GM19239 (cell line): ENCODE measurements around the gene CA6.
A peak's percentile ranks its signal among the peaks of the same experiment; 100 is the strongest.
"Not testable (repeated sequence)": the region's sequence is repeated elsewhere in the genome, so short reads cannot be mapped to it uniquely, and the experiment has no call there.

ENCODE experiments used
- DNase-seq: peaks from one replicate; pipeline ENCODE4 v3.0.0; 2011; ENCODE audit warnings: low spot score; ENCODE audit not compliant: insufficient read length
- FAIRE-seq: peaks from 2 replicates; lab custom pipeline; 2011; peaks lifted over from hg19 to GRCh38; lab: Jason Lieb, UNC

CA6 gene

GRCh38 chr1:8993962-8994675 lies 48.5 kb downstream of the CA6 start:
- not testable (repeated sequence) for DNase-seq, FAIRE-seq

- FAIRE-seq, DNase-seq: not testable (repeated sequence)
Measured at GRCh38 chr1:9001534-9002214, 56.0 kb downstream of the CA6 start.

DNA sequence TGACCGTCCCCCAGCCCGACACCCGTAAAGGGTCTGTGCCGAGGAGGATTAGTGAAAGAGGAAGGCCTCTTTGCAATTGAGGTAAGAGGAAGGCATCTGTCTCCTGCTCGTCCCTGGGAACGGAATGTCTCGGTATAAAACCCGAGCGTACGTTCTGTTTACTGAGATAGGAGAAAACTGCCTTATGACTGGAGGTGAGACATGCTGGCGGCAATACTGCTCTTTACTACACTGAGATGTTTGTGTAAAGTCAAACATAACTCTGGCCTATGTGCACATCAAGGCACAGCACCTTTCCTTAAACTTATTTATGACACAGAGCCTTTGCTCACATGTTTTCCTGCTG lies 56.5 kb downstream of the CA6 start:
- not testable (repeated sequence) for DNase-seq, FAIRE-seq

DNA sequence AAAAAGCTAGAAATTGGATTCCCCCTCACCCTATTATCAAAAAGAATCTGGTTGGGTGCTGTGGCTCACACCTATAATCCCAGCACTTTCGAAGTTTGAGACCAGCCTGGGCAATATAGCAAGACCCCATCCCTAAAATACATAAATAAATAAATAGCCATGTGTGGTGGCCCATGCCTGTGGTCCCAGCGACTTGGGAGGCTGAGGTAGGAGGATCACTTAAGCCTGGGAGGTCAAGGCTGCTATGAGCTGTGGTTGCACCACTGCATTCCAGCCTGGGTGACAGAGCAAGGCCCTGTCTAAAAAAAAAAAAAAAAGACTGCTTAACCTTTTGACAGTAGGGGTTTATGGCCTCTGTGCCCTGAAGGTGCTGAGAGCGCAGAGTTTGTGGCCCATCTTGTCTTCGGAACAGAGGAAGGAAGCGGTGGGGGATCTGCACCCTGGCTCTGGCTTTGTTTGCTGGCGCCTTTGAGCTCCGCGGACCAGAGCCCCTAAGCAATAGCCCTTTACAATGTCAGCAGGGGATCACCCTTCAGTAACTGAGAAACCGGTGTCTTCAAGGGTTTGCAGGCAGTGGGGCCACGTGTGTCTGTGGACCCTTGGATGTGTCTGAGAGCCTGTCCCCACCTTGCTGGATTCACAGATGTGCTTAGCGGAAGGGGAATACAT lies 58.5 kb downstream of the CA6 start:
- no peak for DNase-seq

GRCh38 chr1:9004700-9005394 lies 59.2 kb downstream of the CA6 start:
- DNase-seq (peak; percentile 75), FAIRE-seq (peak; percentile 92)

More for the DNA sequence above, 58.5 kb downstream of the CA6 start:
- FAIRE-seq: no peak

- FAIRE-seq (no peak), DNase-seq (no peak)
Measured at GRCh38 chr1:9005395-9005708, 59.7 kb downstream of the CA6 start.

DNA sequence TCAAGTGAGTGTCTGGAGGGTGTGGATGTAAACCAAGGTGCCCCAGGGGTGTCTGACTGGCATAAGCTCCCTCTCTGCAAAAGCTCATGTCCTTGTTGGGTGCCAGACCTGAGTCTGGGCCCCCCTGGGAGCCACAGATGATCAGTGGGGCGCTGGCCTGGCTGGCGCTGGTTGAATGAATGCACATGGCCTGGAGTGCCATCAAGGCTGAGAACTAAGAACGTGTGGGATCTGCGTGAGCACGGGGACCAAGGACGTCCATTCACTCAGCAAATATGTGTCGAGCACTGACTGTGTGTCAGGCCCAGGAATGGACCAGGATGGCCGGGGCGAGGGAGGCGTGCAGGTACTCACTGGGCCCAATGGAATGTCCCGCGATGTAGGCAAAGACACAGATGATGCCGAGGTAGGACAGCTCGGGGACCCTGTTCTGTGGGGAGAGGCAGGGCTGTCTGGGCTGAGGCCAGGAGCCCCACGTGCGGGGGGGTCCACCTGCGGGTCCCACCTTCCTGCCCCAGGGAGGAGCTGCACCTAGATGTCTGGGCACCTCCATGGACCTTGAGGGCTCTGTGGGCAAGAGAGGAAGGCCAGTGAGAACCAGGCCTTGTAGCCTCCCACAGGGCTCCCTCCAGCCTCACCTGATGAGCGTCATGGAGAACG lies 61.4 kb downstream of the CA6 start:
- FAIRE-seq: no peak
- DNase-seq: no peak

- FAIRE-seq (peak; percentile 18), DNase-seq (no peak)
Measured at GRCh38 chr1:9008236-9008635, 62.6 kb downstream of the CA6 start.

DNA sequence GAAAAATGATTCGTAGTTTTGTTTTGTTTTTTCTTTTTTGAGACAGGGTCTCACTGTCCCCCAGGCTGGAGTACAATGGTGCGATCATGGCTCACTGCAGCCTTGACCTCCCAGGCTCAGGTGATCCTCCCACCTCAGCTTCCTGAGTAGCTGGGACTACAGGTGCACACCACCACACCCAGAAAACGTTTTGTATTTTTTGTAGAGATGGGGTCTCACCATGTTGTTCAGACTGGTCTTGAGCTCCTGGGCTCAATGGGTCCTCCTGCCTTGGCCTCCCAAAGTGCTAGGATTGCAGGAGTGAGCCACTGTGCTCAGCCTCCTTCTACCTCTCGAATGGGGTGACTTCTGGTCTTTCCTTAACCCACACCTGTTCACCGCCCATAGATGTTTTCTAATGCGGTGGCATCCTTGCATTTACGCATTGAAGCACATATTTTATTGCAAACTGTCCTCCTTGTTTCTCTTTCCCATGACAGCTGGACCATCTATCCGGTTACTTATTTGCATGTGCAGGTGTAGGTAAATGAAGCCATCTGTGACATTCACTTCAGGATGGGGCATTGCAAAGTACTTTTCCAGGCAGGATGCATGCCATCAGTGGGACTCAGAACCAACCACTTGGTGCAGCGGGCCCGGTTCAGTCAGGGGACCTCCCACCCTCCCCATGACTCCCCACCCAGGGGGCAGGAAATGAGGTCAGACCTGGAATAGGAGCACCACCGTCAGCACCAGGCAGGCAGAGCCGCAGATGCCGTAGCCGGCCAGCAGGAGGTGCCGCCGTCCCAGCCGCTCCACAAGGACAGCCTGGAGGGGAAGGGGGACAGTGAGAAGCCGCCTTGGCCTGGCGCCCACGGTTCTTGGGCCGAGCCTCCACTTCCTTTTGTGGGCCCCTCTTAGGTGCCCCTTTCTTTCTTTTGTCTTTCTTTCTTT lies 64.0 kb downstream of the CA6 start:
- FAIRE-seq (peak; percentile 73), DNase-seq (no peak)

DNA sequence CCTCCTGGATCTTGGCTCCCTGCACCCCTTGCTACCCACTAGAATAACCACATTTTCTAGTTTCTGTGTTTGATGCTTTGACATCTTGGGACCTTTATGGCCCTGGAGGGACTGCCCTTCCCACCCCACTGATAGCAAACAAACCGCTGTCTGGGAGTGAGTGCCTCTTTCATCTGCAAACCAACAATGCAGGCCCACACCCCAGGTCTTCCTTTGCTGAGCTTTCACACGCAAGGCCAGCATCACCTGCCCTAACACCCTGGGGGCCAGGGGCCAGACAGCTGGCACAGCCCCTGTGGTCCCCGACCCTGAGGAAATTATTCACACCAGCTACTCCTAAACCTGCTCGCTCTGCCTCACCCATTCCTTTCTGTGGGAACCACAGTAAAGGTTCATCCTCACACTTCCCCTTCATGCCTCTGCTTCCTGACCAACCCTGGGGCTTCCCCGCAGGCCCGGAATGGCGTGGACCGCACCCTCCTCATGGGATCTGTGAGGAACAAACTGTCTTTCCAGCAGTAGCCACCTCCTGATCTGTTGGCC lies 65.2 kb downstream of the CA6 start:
- peak; percentile 79 for FAIRE-seq
- DNase-seq: peak; percentile 57

- DNase-seq (no peak), FAIRE-seq (no peak)
Measured at GRCh38 chr1:9013819-9014218, 68.2 kb downstream of the CA6 start.

GRCh38 chr1:9014475-9015375 lies 69.1 kb downstream of the CA6 start:
- FAIRE-seq (no peak), DNase-seq (no peak)

GRCh38 chr1:9016455-9016854 lies 70.8 kb downstream of the CA6 start:
- DNase-seq: no peak
- no peak for FAIRE-seq

DNA sequence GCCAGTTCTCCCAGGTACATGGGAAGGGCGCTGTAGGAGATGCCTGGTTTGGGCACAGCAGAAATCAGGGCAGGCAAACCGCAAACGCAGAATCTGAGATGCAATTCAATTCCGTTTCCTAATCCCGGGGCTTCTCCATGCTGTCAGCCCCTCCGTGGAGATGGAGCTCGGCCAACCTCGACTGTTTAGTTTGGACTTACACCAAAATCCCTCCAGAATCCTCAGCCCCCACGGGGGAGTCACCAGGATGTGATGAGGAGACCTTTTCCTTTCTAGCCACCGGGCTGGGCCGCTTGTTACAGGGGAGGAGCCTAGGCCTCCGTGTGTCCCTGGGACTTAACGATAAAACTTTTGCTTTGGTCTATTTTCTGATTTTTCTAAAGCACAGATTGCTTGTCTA lies 72.7 kb downstream of the CA6 start:
- FAIRE-seq: no peak
- DNase-seq: no peak

- FAIRE-seq (no peak), DNase-seq (no peak)
Measured at GRCh38 chr1:9019896-9020295, 74.2 kb downstream of the CA6 start.

DNA sequence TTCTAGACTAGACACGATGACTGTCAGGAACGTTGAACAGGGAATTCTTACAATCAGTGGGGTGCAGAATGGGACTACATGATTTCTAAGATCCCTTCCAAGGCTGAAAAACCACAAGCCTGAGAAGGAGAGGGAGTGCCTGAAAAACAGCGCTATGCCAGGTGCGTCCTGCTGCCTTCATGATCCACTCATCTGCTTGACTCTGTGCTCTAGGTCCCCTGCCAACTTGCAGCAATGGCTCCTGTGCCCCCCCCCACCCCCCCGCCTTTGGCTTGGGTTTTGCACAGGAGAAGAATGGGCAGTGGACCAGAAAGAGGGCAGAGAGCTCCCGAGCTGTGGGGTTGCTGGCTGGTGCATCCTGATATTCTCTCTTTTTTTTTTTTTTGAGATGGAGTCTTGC lies 74.6 kb downstream of the CA6 start:
- FAIRE-seq (no peak), DNase-seq (no peak)

GRCh38 chr1:9022026-9022738 lies 76.5 kb downstream of the CA6 start:
- not testable (repeated sequence) for FAIRE-seq, DNase-seq
